ENCODE results near the gene BAK1. TPM values are rescaled to one million over a fixed set of nuclear protein-coding genes. Genes with fewer than 3 reads are reported as not detected.

Gene BAK1
- polyA plus RNA-seq, 1 experiment, result 24.5 TPM

- ChIA-PET CTCF (interaction anchor here (1.0 to 3.4 kb wide), 4 partner anchors 8 to 82 kb away, joined by 3 to 14 read pairs (median 3); no protein-coding TSS in a partner anchor), POLR2A (no interaction called here)
- Histone ChIP-seq H3K36me3 (ENCODE audit: control insufficient read depth, insufficient read depth, low read length) (peaks cover under 1% of the 10 kb centered on the region; the same call in 1 of the 2 replicates), H3K4me3 (ENCODE audit: low read depth, low read length) (no peak overlapping the region), H3K27me3 (ENCODE audit: control insufficient read depth, insufficient read depth, low read length) (no peaks in the 10 kb centered on the region)
- TF ChIP-seq CTCF (IDR thresholded peaks at IDR 0.05; ENCODE audit: insufficient read depth, low read depth, low read length), result no peak
- DNase-seq (ENCODE audit: low read depth), result no peak
Observed at GRCh38 chr6:33619166-33619840, 39.2 kb upstream of the BAK1 start.

GRCh38 chr6:33616913-33617312, 36.8 kb upstream of the BAK1 start:
- DNase-seq (ENCODE audit: low read depth), result no peak
- no peak overlapping the region for H3K4me3 ChIP-seq (ENCODE audit: low read depth, low read length)
- no peaks in the 10 kb centered on the region for H3K36me3 ChIP-seq (ENCODE audit: control insufficient read depth, insufficient read depth, low read length)
- H3K27me3 ChIP-seq (ENCODE audit: control insufficient read depth, insufficient read depth, low read length), result no peaks in the 10 kb centered on the region
- ChIA-PET POLR2A (no interaction called here), CTCF (no interaction called here)
- TF ChIP-seq CTCF (IDR thresholded peaks at IDR 0.05; ENCODE audit: insufficient read depth, low read depth, low read length), result no peak

GRCh38 chr6:33616113-33616512, 36.0 kb upstream of the BAK1 start:
- CTCF ChIA-PET, result no interaction called here
- DNase-seq (ENCODE audit: low read depth), result no peak
- Histone ChIP-seq H3K4me3 (ENCODE audit: low read depth, low read length) (no peak overlapping the region), H3K36me3 (ENCODE audit: control insufficient read depth, insufficient read depth, low read length) (no peaks in the 10 kb centered on the region), H3K27me3 (ENCODE audit: control insufficient read depth, insufficient read depth, low read length) (no peaks in the 10 kb centered on the region)
- POLR2A ChIA-PET, result no interaction called here
- TF ChIP-seq CTCF (IDR thresholded peaks at IDR 0.05; ENCODE audit: insufficient read depth, low read depth, low read length), result no peak

GRCh38 chr6:33613795-33614168, 33.7 kb upstream of the BAK1 start:
- CTCF ChIA-PET, result interaction anchor here (1.3 to 2.2 kb wide), 3 partner anchors 18 to 87 kb away, joined by 4 to 7 read pairs (median 5); no protein-coding TSS in a partner anchor
- Histone ChIP-seq H3K36me3 (ENCODE audit: control insufficient read depth, insufficient read depth, low read length) (no peaks in the 10 kb centered on the region), H3K27me3 (ENCODE audit: control insufficient read depth, insufficient read depth, low read length) (no peaks in the 10 kb centered on the region), H3K4me3 (ENCODE audit: low read depth, low read length) (no peak overlapping the region)
- POLR2A ChIA-PET, result interaction anchor here (0.5 kb wide), 1 partner anchor 203 kb away, joined by 3 read pairs; the partner anchor contains the start of gene PHF1
- no peak for DNase-seq (ENCODE audit: low read depth)
- TF ChIP-seq CTCF (IDR thresholded peaks at IDR 0.05; ENCODE audit: insufficient read depth, low read depth, low read length), result no peak

GRCh38 chr6:33613146-33613794, 33.2 kb upstream of the BAK1 start:
- no peak for TF ChIP-seq CTCF (IDR thresholded peaks at IDR 0.05; ENCODE audit: insufficient read depth, low read depth, low read length)
- DNase-seq (ENCODE audit: low read depth), result no peak
- ChIA-PET POLR2A (interaction anchor here (0.5 kb wide), 1 partner anchor 203 kb away, joined by 3 read pairs; the partner anchor contains the start of gene PHF1), CTCF (interaction anchor here (1.0 to 3.0 kb wide), 5 partner anchors 19 to 155 kb away, joined by 3 to 9 read pairs (median 5); no protein-coding TSS in a partner anchor)
- Histone ChIP-seq H3K4me3 (ENCODE audit: low read depth, low read length) (no peak overlapping the region), H3K27me3 (ENCODE audit: control insufficient read depth, insufficient read depth, low read length) (no peaks in the 10 kb centered on the region), H3K36me3 (ENCODE audit: control insufficient read depth, insufficient read depth, low read length) (no peaks in the 10 kb centered on the region)

All from BJ (cell line).